Measurements from ENCODE around the gene SLAMF8. TPM values are rescaled to one million over a fixed set of nuclear protein-coding genes. Genes with fewer than 3 reads are reported as not detected.

The SLAMF8 gene
- total and polyA plus RNA-seq, 12 donors = 0.30 to 24.4 (median 0.99) TPM

GRCh38 chr1:159827102-159827490 is 423 bp downstream of the SLAMF8 start:
- 82 to 85% methylated on average over 6 of the region's 6 CpGs for WGBS, 2 donors
- peak overlapping the region in 1 of 10 donors; percentile 55 for H3K4me3 ChIP-seq

DNA sequence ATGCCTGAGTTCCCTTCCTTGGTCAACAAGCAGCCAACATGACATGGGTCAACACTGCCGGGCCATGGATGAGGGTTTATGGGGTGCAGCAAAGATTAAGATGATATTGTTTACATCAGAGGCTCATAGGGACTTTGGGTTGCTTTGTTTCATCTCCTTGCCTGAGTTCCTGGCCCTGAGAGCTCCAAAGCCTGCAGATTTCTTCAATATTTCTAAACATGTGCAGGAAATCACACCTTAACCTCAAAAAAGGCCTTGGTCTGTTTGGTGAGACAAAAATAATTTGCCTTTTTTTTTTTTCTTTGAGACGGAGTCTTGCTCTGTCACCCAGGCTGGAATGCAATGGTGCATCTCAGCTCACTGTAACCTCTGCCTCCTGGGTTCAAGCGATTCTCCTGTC is 876 bp downstream of the SLAMF8 start:
- no peak for ATAC-seq
- peaks cover 0 to 22% (median 5%) of the 10 kb centered on the region in 7 donors for H3K27me3 ChIP-seq
- H3K36me3 ChIP-seq = peaks cover 0 to 17% (median 0%) of the 10 kb centered on the region in 9 donors
- TF ChIP-seq, protein P1, sequence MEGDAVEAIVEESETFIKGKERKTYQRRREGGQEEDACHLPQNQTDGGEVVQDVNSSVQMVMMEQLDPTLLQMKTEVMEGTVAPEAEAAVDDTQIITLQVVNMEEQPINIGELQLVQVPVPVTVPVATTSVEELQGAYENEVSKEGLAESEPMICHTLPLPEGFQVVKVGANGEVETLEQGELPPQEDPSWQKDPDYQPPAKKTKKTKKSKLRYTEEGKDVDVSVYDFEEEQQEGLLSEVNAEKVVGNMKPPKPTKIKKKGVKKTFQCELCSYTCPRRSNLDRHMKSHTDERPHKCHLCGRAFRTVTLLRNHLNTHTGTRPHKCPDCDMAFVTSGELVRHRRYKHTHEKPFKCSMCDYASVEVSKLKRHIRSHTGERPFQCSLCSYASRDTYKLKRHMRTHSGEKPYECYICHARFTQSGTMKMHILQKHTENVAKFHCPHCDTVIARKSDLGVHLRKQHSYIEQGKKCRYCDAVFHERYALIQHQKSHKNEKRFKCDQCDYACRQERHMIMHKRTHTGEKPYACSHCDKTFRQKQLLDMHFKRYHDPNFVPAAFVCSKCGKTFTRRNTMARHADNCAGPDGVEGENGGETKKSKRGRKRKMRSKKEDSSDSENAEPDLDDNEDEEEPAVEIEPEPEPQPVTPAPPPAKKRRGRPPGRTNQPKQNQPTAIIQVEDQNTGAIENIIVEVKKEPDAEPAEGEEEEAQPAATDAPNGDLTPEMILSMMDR (IDR thresholded peaks at IDR 0.05) = no peak
- no peaks in the 10 kb centered on the region for H3K9me3 ChIP-seq
- peak overlapping the region in 1 of 10 donors; percentile 55 for H3K4me3 ChIP-seq
- no peak for DNase-seq
- 94 to 96% methylated on average over 3 of the region's 3 CpGs for WGBS, 2 donors
- peak overlapping the region in 1 of 10 donors; percentile 85 for H3K27ac ChIP-seq
- intact Hi-C loops (cut with DNase I) = no loop called here
- peaks cover 0 to 73% (median 0%) of the 10 kb centered on the region in 9 donors for H3K4me1 ChIP-seq

More at GRCh38 chr1:159827102-159827490, 423 bp downstream of the SLAMF8 start:
- intact Hi-C loops (cut with DNase I) = no loop called here
- peaks cover 0 to 17% (median 0%) of the 10 kb centered on the region in 9 donors for H3K36me3 ChIP-seq
- H3K27me3 ChIP-seq = peaks cover 0 to 22% (median 5%) of the 10 kb centered on the region in 7 donors
- ATAC-seq (no peak), DNase-seq (no peak)
- peak overlapping the region in 2 of 10 donors; percentile 25 to 85 for H3K27ac ChIP-seq
- H3K4me1 ChIP-seq = peaks cover 0 to 73% (median 0%) of the 10 kb centered on the region in 9 donors
- no peaks in the 10 kb centered on the region for H3K9me3 ChIP-seq
- TF ChIP-seq, protein P1 (IDR thresholded peaks at IDR 0.05) = no peak

- H3K27me3 ChIP-seq = peaks cover 0 to 18% (median 1%) of the 10 kb centered on the region in 7 donors
- 80 to 91% methylated on average over 3 of the region's 3 CpGs for WGBS, 2 donors
- H3K27ac ChIP-seq = peak overlapping the region in 1 of 10 donors; percentile 85
- no peaks in the 10 kb centered on the region for H3K9me3 ChIP-seq
- intact Hi-C loops (cut with DNase I) = no loop called here
- peak overlapping the region in 1 of 10 donors; percentile 55 for H3K4me3 ChIP-seq
- DNase-seq (no peak), ATAC-seq (no peak)
- H3K36me3 ChIP-seq = peaks cover 0 to 21% (median 0%) of the 10 kb centered on the region in 9 donors
- TF ChIP-seq, protein P1 (IDR thresholded peaks at IDR 0.05) = no peak
- H3K4me1 ChIP-seq = peaks cover 0 to 73% (median 0%) of the 10 kb centered on the region in 9 donors
Observed at GRCh38 chr1:159828176-159828575, 1.5 kb downstream of the SLAMF8 start.

GRCh38 chr1:159828581-159829272 is 2.1 kb downstream of the SLAMF8 start:
- peaks cover 0 to 69% (median 0%) of the 10 kb centered on the region in 9 donors for H3K4me1 ChIP-seq
- TF ChIP-seq, protein P1 (IDR thresholded peaks at IDR 0.05) = no peak
- no peak for DNase-seq
- peak overlapping the region in 1 of 10 donors; percentile 85 for H3K27ac ChIP-seq
- H3K9me3 ChIP-seq = no peaks in the 10 kb centered on the region
- ATAC-seq = peak in 3 of 8 donors; percentile 4 to 36 (median 23)
- peak overlapping the region in 1 of 10 donors; percentile 55 for H3K4me3 ChIP-seq
- intact Hi-C loops (cut with DNase I) = no loop called here
- H3K36me3 ChIP-seq = peaks cover 0 to 27% (median 0%) of the 10 kb centered on the region in 9 donors
- 88 to 90% methylated on average over 11 of the region's 11 CpGs for WGBS, 2 donors
- peaks cover 0 to 12% (median 0%) of the 10 kb centered on the region in 7 donors for H3K27me3 ChIP-seq
